ENCODE results near the gene CDPF1. TPM values are rescaled to one million over a fixed set of nuclear protein-coding genes. Genes with fewer than 3 reads are reported as not detected.

CDPF1 gene
- total RNA-seq, 1 experiment from 2014 or later: 6.3 TPM

DNA sequence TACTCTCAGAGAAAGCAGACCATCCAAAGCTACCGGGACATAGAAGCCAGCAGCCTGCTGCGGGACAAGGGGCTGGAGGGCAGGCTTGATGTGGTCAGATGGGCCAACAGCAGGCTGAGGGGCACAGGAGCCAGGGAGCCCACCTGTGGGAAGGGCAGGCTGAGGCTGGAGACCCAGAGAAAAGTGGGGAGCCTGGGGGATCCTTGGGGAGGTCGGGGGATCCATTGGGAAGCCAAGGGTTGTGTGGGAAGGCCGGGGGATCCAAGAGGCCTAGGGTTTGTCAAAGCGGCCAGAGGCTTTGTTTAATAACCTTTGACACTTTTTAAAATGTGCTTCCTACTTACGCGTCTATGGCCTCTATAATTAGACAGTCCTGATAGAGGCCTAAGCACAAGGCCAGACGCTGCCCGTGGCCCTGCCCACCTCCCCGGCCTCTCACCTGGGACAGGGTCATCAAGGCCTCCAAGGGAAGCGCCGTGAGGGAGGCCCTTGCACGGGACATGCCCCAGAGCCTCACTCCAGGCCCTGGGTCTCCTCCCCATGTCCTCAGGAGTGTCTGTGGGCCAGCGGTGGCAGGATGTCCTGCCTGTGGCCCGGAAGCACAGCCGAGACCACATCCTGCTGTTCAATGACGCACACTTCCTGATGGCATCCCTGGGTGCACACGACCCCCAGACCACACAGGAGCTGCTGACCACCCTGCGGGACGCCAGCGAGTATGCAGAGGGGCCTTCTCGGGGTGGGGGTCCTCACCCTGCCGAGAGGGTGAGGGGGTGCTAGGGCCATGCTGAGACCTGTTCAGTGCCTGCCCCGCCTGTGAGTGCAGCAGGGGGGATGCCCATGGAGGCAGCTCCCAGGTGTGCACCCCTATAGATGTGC is 38.0 kb upstream of the CDPF1 start:
- H3K27ac Mint-ChIP-seq (ENCODE audit: low read depth, unreplicated experiment): no peak overlapping the region
- H3K4me1 Mint-ChIP-seq (ENCODE audit: insufficient read depth, unreplicated experiment): no peaks in the 10 kb centered on the region
- intact Hi-C loops (cut with micrococcal nuclease): no loop called here
- CTCF ChIA-PET: interaction anchor here (0.7 kb wide), 2 partner anchors 29 to 277 kb away, joined by 3 read pairs; no protein-coding TSS in a partner anchor
- peaks cover 54% of the 10 kb centered on the region for H3K36me3 Mint-ChIP-seq (ENCODE audit: insufficient read depth, unreplicated experiment)
- TF ChIP-seq, protein P1, sequence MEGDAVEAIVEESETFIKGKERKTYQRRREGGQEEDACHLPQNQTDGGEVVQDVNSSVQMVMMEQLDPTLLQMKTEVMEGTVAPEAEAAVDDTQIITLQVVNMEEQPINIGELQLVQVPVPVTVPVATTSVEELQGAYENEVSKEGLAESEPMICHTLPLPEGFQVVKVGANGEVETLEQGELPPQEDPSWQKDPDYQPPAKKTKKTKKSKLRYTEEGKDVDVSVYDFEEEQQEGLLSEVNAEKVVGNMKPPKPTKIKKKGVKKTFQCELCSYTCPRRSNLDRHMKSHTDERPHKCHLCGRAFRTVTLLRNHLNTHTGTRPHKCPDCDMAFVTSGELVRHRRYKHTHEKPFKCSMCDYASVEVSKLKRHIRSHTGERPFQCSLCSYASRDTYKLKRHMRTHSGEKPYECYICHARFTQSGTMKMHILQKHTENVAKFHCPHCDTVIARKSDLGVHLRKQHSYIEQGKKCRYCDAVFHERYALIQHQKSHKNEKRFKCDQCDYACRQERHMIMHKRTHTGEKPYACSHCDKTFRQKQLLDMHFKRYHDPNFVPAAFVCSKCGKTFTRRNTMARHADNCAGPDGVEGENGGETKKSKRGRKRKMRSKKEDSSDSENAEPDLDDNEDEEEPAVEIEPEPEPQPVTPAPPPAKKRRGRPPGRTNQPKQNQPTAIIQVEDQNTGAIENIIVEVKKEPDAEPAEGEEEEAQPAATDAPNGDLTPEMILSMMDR (IDR thresholded peaks at IDR 0.05; ENCODE audit: unreplicated experiment): no peak
- no peak overlapping the region for H3K4me3 Mint-ChIP-seq (ENCODE audit: unreplicated experiment)
- BruUV-seq (replicated peaks): no TSS peak
- POLR2A ChIA-PET: interaction anchor here (0.6 to 0.7 kb wide), 2 partner anchors 27 to 1005 kb away, joined by 3 read pairs; no protein-coding TSS in a partner anchor
- H3K27me3 Mint-ChIP-seq (ENCODE audit: insufficient read depth, unreplicated experiment): no peaks in the 10 kb centered on the region
- no peaks in the 10 kb centered on the region for H3K9me3 Mint-ChIP-seq (ENCODE audit: unreplicated experiment)
- no peak for DNase-seq (ENCODE audit: unreplicated experiment)

DNA sequence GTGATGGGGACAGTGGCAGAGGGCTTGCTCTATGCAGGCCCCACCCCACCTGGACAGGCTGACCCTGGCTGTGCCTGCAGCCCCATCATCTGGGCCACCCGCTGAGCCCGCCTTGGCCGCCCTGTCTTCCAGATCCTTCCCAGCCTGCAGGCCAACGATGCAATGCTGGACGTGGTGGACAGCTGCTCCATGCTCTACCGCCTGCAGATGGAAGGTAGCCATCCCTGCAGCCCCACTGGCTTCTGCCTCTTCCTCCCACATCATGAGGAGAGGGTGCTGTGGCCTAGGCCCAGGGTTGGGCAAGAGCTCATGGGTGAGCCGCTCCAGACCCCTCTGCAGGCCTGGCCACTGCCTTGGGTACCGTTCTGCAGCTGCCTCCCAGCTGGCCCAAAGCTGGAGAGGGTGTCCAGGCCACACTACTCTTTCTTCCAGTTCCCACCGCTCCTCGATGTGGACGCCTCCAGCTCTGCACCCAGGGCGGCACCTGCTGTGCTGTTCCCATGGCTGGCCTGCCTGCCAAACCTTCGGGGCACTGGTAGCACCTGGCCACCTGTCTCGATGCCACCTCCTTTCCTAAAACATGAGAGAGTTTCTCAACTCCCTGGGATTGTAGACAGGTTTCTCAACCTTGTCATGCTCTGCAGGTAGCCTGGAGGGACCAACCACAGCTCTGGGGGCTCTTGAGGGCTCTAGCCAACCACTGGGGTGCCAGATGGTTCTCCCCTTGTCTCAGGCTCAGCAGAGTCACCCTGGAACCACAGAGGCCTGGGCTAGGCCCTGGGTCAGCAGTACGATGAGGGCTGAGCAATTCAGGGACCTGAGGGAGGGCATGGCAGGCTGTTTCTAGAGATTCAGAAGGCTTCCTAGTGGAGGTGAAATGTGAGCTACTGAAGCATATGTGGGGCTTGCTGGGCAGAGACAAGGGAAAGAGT is 37.1 kb upstream of the CDPF1 start:
- Mint-ChIP-seq H3K4me1 (ENCODE audit: insufficient read depth, unreplicated experiment) (no peaks in the 10 kb centered on the region), H3K9me3 (ENCODE audit: unreplicated experiment) (no peaks in the 10 kb centered on the region), H3K36me3 (ENCODE audit: insufficient read depth, unreplicated experiment) (peaks cover 49% of the 10 kb centered on the region), H3K27ac (ENCODE audit: low read depth, unreplicated experiment) (no peak overlapping the region), H3K4me3 (ENCODE audit: unreplicated experiment) (no peak overlapping the region), H3K27me3 (ENCODE audit: insufficient read depth, unreplicated experiment) (no peaks in the 10 kb centered on the region)
- TF ChIP-seq, protein P1 (IDR thresholded peaks at IDR 0.05; ENCODE audit: unreplicated experiment): no peak
- ChIA-PET POLR2A (interaction anchor here (0.6 to 2.4 kb wide), 5 partner anchors 9 to 1299 kb away, joined by 3 to 7 read pairs (median 3); partner anchors contain the start of gene TTC38), CTCF (interaction anchor here (1.1 kb wide), 1 partner anchor 9 kb away, joined by 3 read pairs; no protein-coding TSS in a partner anchor)
- BruUV-seq (replicated peaks): no TSS peak
- intact Hi-C loops (cut with micrococcal nuclease): no loop called here
- DNase-seq (ENCODE audit: unreplicated experiment): no peak

GRCh38 chr22:46286006-46286405 is 35.9 kb upstream of the CDPF1 start:
- Mint-ChIP-seq H3K4me1 (ENCODE audit: insufficient read depth, unreplicated experiment) (no peaks in the 10 kb centered on the region), H3K36me3 (ENCODE audit: insufficient read depth, unreplicated experiment) (peaks cover 52% of the 10 kb centered on the region), H3K27ac (ENCODE audit: low read depth, unreplicated experiment) (no peak overlapping the region), H3K9me3 (ENCODE audit: unreplicated experiment) (no peaks in the 10 kb centered on the region), H3K27me3 (ENCODE audit: insufficient read depth, unreplicated experiment) (no peaks in the 10 kb centered on the region), H3K4me3 (ENCODE audit: unreplicated experiment) (no peak overlapping the region)
- BruUV-seq (replicated peaks): no TSS peak
- ChIA-PET CTCF (interaction anchor here (1.1 kb wide), 1 partner anchor 10 kb away, joined by 3 read pairs; no protein-coding TSS in a partner anchor), POLR2A (interaction anchor here (2.0 to 2.4 kb wide), 2 partner anchors 10 to 17 kb away, joined by 4 to 7 read pairs; partner anchors contain the start of gene TTC38)
- intact Hi-C loops (cut with micrococcal nuclease): no loop called here
- TF ChIP-seq, protein P1 (IDR thresholded peaks at IDR 0.05; ENCODE audit: unreplicated experiment): no peak
- no peak for DNase-seq (ENCODE audit: unreplicated experiment)

All from MCF 10A (cell line).